ENCODE results near the gene GSG1. TPM values are rescaled to one million over a fixed set of nuclear protein-coding genes. Genes with fewer than 3 reads are reported as not detected.
"Not testable (repeated sequence)": the region's sequence is repeated elsewhere in the genome, so short reads cannot be mapped to it uniquely, and the experiment has no call there.

Gene GSG1
- total RNA-seq, 1 donor from 2014 or later = 0.41 TPM

DNA sequence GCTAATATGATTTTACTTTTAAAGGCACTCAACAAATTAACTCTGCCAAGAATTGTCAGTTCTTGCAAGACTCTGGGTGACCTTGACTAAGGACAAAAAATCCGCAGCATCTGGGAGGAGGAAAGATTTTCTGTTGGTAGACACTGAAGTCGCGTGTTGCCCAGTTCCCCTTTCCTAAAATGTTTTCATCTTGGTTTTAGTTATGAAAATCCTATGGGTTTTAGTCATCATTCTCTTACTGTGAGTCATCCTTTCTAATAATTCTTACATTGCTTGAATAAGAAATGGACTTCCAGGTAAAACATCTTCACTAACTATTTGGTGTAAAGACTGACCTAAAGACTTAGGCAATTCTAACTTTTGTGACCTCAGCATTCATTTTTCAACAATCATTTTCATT, 9.1 kb downstream of the GSG1 start:
- no peak for DNase-seq (ENCODE audit: low spot score in 2 of 2)
- FAIRE-seq = no peak

DNA sequence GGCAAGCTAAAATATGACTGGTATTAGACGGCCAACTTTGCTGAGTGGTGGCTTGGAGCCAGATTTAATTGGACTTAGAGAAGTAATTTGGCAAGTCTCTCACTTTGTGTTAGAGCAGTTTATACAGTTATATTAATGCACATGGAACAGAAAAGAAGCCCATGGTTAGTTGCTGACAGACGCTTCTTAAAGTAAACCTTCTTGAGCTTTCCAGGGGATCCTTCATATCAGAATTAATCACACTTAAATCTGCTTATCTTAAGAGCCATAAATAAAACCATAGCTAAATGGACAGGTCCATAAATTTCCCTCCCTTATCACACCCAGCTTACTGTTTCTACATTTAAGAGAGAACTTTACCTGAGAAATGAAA, 9.6 kb downstream of the GSG1 start:
- FAIRE-seq (no peak), DNase-seq (ENCODE audit: low spot score in 2 of 2) (no peak)

GRCh38 chr12:13093191-13093847, 10.1 kb downstream of the GSG1 start:
- FAIRE-seq (no peak), DNase-seq (ENCODE audit: low spot score in 2 of 2) (no peak)

DNA sequence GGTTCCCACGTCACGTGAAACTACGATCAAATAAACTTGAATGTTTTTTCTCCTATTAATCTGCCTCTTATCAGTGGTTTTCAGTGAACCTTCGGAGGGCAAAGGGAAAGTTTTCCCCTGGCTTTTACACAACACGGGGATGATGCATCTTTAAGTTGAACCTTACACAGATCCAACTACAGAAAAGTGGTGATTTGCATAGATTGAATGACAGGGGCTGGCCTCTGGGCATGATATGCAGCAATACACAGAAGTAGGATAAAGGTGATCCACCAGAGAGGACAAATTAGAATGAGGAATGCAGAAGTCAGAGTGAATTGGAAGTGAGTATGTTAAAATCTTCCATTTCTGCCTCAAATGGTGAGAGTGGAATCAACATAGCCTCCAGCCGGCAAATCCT, 11.6 kb downstream of the GSG1 start:
- no peak for FAIRE-seq
- DNase-seq (ENCODE audit: low spot score in 2 of 2) = no peak

- FAIRE-seq = no peak
- DNase-seq (ENCODE audit: low spot score in 2 of 2) = no peak
These were observed 13.4 kb downstream of the GSG1 start for GRCh38 chr12:13090054-13090453.

- no peak for FAIRE-seq
- no peak for DNase-seq (ENCODE audit: low spot score in 2 of 2)
These were observed 15.0 kb downstream of the GSG1 start for GRCh38 chr12:13088496-13088895.

DNA sequence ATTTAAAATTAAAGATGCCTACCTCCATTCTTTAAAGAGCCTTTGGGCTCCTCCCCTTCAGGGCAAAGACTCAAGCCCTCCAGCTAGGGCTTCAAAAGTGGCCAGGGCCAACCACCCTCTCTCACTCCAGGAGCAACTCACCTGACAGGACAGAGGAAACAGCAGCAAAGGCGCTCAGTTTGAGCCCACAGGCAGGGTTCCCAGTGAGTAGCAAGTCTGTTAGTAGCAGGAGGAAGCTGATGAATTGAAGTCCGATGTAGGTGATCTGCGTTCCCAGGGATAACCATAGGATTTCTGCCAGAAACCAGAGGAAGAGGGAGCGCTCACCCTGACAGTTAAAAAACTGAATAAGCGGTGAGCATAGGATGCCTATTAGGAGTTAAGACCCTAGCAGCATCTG, 15.7 kb downstream of the GSG1 start:
- DNase-seq (ENCODE audit: low spot score in 2 of 2) (no peak), FAIRE-seq (no peak)

GRCh38 chr12:13085968-13086686, 17.3 kb downstream of the GSG1 start:
- DNase-seq (ENCODE audit: low spot score in 2 of 2) = no peak
- no peak for FAIRE-seq

- DNase-seq (ENCODE audit: low spot score in 2 of 2) = no peak
- FAIRE-seq = no peak
These were observed 18.4 kb downstream of the GSG1 start for GRCh38 chr12:13084898-13085640.

- not testable (repeated sequence) for FAIRE-seq; DNase-seq (ENCODE audit: low spot score in 2 of 2)
These were observed 19.8 kb downstream of the GSG1 start for GRCh38 chr12:13083638-13084037.

DNA sequence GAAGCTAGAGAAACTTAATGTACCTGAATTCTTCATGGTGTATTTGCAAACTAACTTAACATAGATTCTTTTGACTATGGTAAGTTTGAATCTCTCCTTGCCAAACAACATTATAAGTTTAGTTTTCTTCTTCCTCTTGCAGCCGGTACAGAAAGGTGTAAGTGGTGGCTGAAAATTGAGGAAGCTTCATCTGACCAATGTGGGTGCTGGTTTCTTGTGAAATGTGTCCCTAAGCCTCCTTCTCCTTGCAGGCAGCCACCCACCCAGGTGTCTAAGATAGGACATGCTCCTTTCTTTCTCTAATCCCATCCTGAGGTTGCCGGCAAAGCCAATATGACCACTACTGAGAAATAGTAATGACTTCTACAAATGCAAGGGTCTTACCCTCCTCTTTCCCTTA, 20.6 kb downstream of the GSG1 start:
- FAIRE-seq (no peak), DNase-seq (ENCODE audit: low spot score in 2 of 2) (no peak)

- no peak for FAIRE-seq
- no peak for DNase-seq (ENCODE audit: low spot score in 2 of 2)
These were observed 23.2 kb downstream of the GSG1 start for GRCh38 chr12:13080266-13080665.

DNA sequence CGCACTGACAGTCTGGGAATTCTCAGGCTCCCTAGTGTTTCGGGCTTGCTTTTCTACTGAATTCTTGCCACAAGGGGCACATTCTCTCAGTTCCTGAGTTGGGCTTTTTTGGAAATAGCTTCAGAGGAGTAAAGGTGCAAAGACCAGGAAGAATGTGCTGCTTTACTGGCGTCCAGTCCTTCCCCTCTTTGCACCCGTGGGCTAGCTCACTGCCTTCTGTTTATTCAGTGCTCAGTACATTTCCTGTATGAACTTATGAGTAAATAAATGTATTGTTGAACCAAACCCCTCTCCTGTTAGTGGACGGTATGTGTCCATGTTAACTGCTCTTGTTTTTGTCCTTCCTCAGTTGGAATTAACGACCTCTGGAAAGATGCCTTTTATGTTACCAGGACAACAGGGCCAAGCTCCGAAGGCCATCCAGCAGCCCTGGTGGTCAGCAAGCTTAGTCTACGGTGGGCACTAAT, 24.0 kb downstream of the GSG1 start:
- no peak for FAIRE-seq

DNA sequence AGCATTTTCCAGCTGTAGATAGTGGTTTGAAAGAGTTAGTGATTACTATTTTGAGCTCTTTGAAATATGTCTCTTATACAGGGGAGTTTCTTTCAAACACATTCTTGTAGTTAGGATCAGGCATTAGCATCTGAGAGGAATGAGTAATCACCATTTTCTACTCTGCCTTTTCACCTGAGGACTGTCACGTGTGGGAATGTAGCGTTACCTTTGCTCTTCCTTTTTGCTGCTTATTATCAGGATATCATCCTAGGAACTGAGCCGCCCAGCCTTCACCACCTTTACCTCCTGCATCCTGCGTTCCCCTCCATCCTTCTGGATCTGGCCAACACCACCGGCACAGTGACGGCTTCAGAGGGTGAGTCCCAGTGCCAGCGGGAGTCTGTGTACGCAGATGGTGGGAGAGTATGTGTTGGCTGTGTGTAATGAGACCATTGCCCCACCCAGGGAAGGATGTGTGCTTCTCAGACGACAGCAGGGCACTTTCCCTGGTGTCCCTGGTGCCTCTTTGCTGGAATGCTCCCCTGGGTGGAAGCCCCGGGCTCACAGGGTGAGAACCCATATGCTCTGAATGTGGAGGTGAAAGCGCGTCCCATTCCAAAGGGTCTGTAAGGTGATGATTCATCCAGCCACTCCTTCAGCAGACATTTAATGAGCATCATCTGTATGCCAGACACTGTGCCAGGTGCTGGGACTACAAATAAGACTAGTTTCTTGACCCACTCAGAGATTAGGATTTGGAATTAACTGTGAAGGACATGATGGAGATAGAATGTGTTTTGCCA, 27.5 kb downstream of the GSG1 start:
- DNase-seq (ENCODE audit: low spot score in 2 of 2) = no peak
- FAIRE-seq = no peak

More for the DNA sequence above, 24.0 kb downstream of the GSG1 start:
- DNase-seq (ENCODE audit: low spot score in 2 of 2) = no peak

GRCh38 chr12:13075118-13075480, 28.4 kb downstream of the GSG1 start:
- FAIRE-seq (no peak), DNase-seq (ENCODE audit: low spot score in 2 of 2) (no peak)

- DNase-seq (ENCODE audit: low spot score in 2 of 2) (no peak), FAIRE-seq (no peak)
These were observed 28.9 kb downstream of the GSG1 start for GRCh38 chr12:13074396-13075117.

GRCh38 chr12:13073173-13073572, 30.3 kb downstream of the GSG1 start:
- DNase-seq (ENCODE audit: low spot score in 2 of 2) (no peak), FAIRE-seq (no peak)

GRCh38 chr12:13071305-13072280, 31.9 kb downstream of the GSG1 start:
- no peak for FAIRE-seq
- no peak for DNase-seq (ENCODE audit: low spot score in 2 of 2)

DNA sequence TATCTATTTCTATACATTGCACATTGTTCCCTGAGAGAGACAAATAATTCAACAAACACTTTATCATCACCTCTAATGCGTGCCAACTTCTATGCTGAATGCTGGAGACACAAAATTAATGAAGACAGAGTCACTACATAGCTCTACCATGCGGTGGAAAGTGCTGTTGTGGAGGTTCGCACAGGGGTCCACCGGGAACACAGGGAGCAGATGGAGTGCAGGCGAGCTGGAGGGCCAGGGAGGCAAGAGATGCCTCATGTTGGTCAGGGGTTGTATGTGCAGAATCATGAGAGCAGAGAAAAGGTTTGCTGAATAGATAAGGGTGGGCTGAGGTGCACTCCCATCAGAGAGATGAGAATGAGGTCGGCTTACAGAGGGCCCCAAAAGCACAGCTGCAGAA, 34.1 kb downstream of the GSG1 start:
- no peak for DNase-seq (ENCODE audit: low spot score in 2 of 2)
- no peak for FAIRE-seq
